K562 (cell line): ENCODE data around the gene SLC39A7. TPM values are rescaled to one million over a fixed set of nuclear protein-coding genes. Genes with fewer than 3 reads are reported as not detected.

ENCODE experiments used
- ATAC-seq: fragments of 200-7000 bp; cut with Tn5 transposase; 3 replicates; pipeline ENCODE4 v1.9.1; 2020; ENCODE audit warnings: moderate library complexity
- BruUV-seq: library from RNA; stranded (reverse); fragments of 400-500 nt; replicated peaks from 2 replicates; lab custom pipeline; 2021; lab: Mats Ljungman, UMichigan
- CTCF ChIA-PET: fragments of 300-600 bp; formaldehyde crosslinking; extraction: SDS; loops from one replicate; lab custom pipeline; 2021; ENCODE audit warnings: low intra/inter-chr PET ratio; lab: Yijun Ruan, JAX
- POLR2A ChIA-PET: fragments of 300-600, 350-650 bp; sonication (Branson Sonifier 250); formaldehyde crosslinking; extraction: SDS; loops from one replicate; lab custom pipeline; 2021; ENCODE audit warnings: antibody characterized with exemption, inconsistent platforms; lab: Yijun Ruan, JAX
- DNase-seq, 4 experiments: peaks; one replicate each; pipeline versions ENCODE4 v3.0.0 to v3.0.0-alpha.2; 2011 to 2018; ENCODE audit warnings: low spot score in 3 of 4, mixed read lengths in 3 of 4; ENCODE audit errors: extremely low read depth in 1 of 4
- FAIRE-seq: peaks from 2 replicates; lab custom pipeline; 2011; peaks lifted over from hg19 to GRCh38; lab: Jason Lieb, UNC
- H2AFZ ChIP-seq: 2 replicates; pipeline ENCODE4 v1.6.0; 2011; ENCODE audit warnings: low read depth, low read length, control low read depth, inconsistent platforms
- H3K27ac ChIP-seq: fragments of 200-600 bp; 3 replicates; pipeline ENCODE4 v1.8.0; 2011; ENCODE audit warnings: low read depth, mild to moderate bottlenecking, control low read depth, inconsistent platforms, low read length, moderate library complexity, mixed read lengths; ENCODE audit errors: extremely low read depth
- H3K27me3 ChIP-seq, 2 experiments: fragments of 300-600 bp in 1 of 2; 2 replicates in 1 of 2; 3 replicates in 1 of 2; pipeline versions ENCODE4 v1.6.0 to v1.8.0; 2011; ENCODE audit warnings: inconsistent platforms in 2 of 2, low read length in 2 of 2, mild to moderate bottlenecking in 1 of 2, mixed read lengths in 1 of 2, moderate library complexity in 1 of 2; ENCODE audit not compliant: control insufficient read depth in 2 of 2, insufficient read depth in 2 of 2
- H3K36me3 ChIP-seq: fragments of 300-600 bp; 3 replicates; pipeline ENCODE4 v1.8.0; 2011; ENCODE audit warnings: mild to moderate bottlenecking, low read length, inconsistent platforms; ENCODE audit not compliant: control insufficient read depth, insufficient read depth
- H3K4me1 ChIP-seq, 2 experiments: fragments of 200-600 bp in 1 of 2; replicated peaks in 1 of 2; 2 replicates in 1 of 2; 3 replicates in 1 of 2; pipeline versions ENCODE4 v1.5.1 to v1.8.0; 2011; ENCODE audit warnings: inconsistent platforms in 2 of 2, low read length in 2 of 2, mild to moderate bottlenecking in 1 of 2, mixed read lengths in 1 of 2, moderate library complexity in 1 of 2; ENCODE audit not compliant: control insufficient read depth in 2 of 2, insufficient read depth in 2 of 2
- H3K4me2 ChIP-seq: 2 replicates; pipeline ENCODE4 v1.6.1; 2011; ENCODE audit warnings: low read length, control low read depth, inconsistent platforms, mixed read lengths; ENCODE audit not compliant: insufficient read depth
- H3K4me3 ChIP-seq: fragments of 200-600 bp; sonication (generic), shearing (Covaris generic); 2 replicates; pipeline ENCODE4 v1.5.1; 2016; ENCODE audit warnings: control low read depth, inconsistent platforms
- H3K79me2 ChIP-seq: fragments of 200-600 bp; 3 replicates; pipeline ENCODE4 v1.8.0; 2011; ENCODE audit warnings: low read length, inconsistent platforms; ENCODE audit not compliant: control insufficient read depth, insufficient read depth
- H3K9ac ChIP-seq, 2 experiments: 2 replicates each; pipeline versions ENCODE4 v1.6.0 to v1.6.1; 2011; ENCODE audit warnings: low read depth in 2 of 2, low read length in 2 of 2, control low read depth in 1 of 2, inconsistent platforms in 1 of 2, mild to moderate bottlenecking in 1 of 2, mixed read lengths in 1 of 2; ENCODE audit not compliant: insufficient read depth in 1 of 2
- H3K9me1 ChIP-seq: one replicate; pipeline ENCODE4 v1.6.0; 2011; ENCODE audit warnings: inconsistent platforms, mild to moderate bottlenecking, low read length, moderate library complexity; ENCODE audit not compliant: control insufficient read depth, insufficient read depth
- H3K9me3 ChIP-seq: replicated peaks from 2 replicates; pipeline ENCODE4 v1.5.1; 2011; ENCODE audit warnings: low read depth, low read length, inconsistent platforms; ENCODE audit not compliant: control insufficient read depth, insufficient read depth
- H4K20me1 ChIP-seq: replicated peaks from 2 replicates; pipeline ENCODE4 v1.6.1; 2011; ENCODE audit warnings: low read length, inconsistent platforms, mixed read lengths; ENCODE audit not compliant: control insufficient read depth, insufficient read depth
- ATF1 ChIP-seq, 2 experiments: fragments of 450-650 bp in 1 of 2; IDR thresholded peaks; 2 replicates each; pipeline ENCODE4 v1.6.1; 2016; ENCODE audit warnings: missing compliant biosample characterization in 1 of 2, missing genetic modification characterization in 1 of 2
- DNMT1 ChIP-seq: fragments of 450-650 bp; IDR thresholded peaks from 2 replicates; pipeline ENCODE4 v1.6.1; 2016; ENCODE audit warnings: antibody characterized with exemption, mild to moderate bottlenecking
- HMGN3 ChIP-seq: IDR thresholded peaks from 2 replicates; pipeline ENCODE4 v1.6.1; 2011; ENCODE audit warnings: borderline replicate concordance, low read depth, mild to moderate bottlenecking, mixed read lengths, low read length; ENCODE audit not compliant: insufficient read length; ENCODE audit errors: extremely low read depth
- LARP7 ChIP-seq: fragments of 450-650 bp; IDR thresholded peaks from 2 replicates; pipeline ENCODE4 v1.6.1; 2016
- RFX7 ChIP-seq: fragments of 250-450 bp; sonication (Bioruptor Pico); IDR thresholded peaks from 2 replicates; pipeline ENCODE4 v1.5.1; 2021; ENCODE audit warnings: mild to moderate bottlenecking
- ZNF212 ChIP-seq: fragments of 450-650 bp; formaldehyde crosslinking; IDR thresholded peaks from 2 replicates; pipeline ENCODE4 v1.4.0; 2020; ENCODE audit warnings: mild to moderate bottlenecking
- ZNF644 ChIP-seq: fragments of 200-800 bp; sonication (Bioruptor generic); IDR thresholded peaks from 2 replicates; pipeline ENCODE4 v1.6.1; 2016; ENCODE audit warnings: low read depth, missing genetic modification characterization, missing compliant biosample characterization
- WGBS: fragments of 100-300 bp; shearing (Covaris generic); methylation state at CpG from one replicate; pipeline ENCODE4 v1.1.6; 2016; ENCODE audit warnings: low coverage, mixed read lengths; ENCODE audit not compliant: insufficient coverage; ENCODE audit errors: missing lambda C conversion rate; 5-methylcytosine and 5-hydroxymethylcytosine counted together
- in situ Hi-C: fragments of 300-500 bp; cut with MboI; formaldehyde crosslinking; loops from 4 replicates; pipeline ENCODE4 v1.15.0; 2018; ENCODE audit warnings: inconsistent platforms, mixed read lengths
- intact Hi-C: fragments of 100-400 bp; cut with micrococcal nuclease; formaldehyde crosslinking; loops from 2 replicates; pipeline ENCODE4 v1.14.2; 2022
- polyA plus RNA-seq, 8 experiments: library from polyadenylated mRNA; depleted of rRNA in 4 of 8; stranded (reverse) in 5 of 8; unstranded in 3 of 8; fragments of >200 nt; fragmentation: Nextera tagmentation in 2 of 8; fragmentation: Illumina TruSeq in 1 of 8; extraction: Ambion mirVana in 2 of 8; extraction: Trizol in 1 of 8; gene quantifications; 2 replicates each; pipeline versions ENCODE4 v1.2.1 to v1.2.3, GENCODE V29; 2011 to 2014; ENCODE audit warnings: inconsistent platforms in 1 of 8, missing spikeins in 1 of 8
- total RNA-seq, 7 experiments: library from RNA; depleted of rRNA in 6 of 7; stranded (reverse); fragments of >200 nt in 6 of 7; fragmentation: Illumina TruSeq in 2 of 7; extraction: Trizol in 2 of 7; gene quantifications; 2 replicates each; pipeline versions ENCODE4 v1.2.1 to v1.2.3, GENCODE V29; 2011 to 2021; ENCODE audit warnings: low replicate concordance in 1 of 7
- TF ChIP-seq, protein P1 (sequence below): fragments of 150-350 bp; IDR thresholded peaks from 2 replicates; pipeline ENCODE4 v1.6.1; 2014; ENCODE audit warnings: low read depth, mild to moderate bottlenecking, low read length, borderline replicate concordance
- TF ChIP-seq, protein P2 (sequence below): fragments of 250-450 bp; sonication (Bioruptor Pico); IDR thresholded peaks from 2 replicates; pipeline ENCODE4 v1.4.0; 2020; ENCODE audit warnings: mild to moderate bottlenecking
- TF ChIP-seq, protein P3 (sequence below): fragments of 250-450 bp; sonication (Bioruptor Pico); IDR thresholded peaks from 2 replicates; pipeline ENCODE4 v1.5.0; 2021; ENCODE audit warnings: mild to moderate bottlenecking, moderate library complexity
- TF ChIP-seq, protein P4 (sequence below): fragments of 250-450 bp; sonication (Bioruptor Pico); IDR thresholded peaks from 2 replicates; pipeline ENCODE4 v1.8.0; 2022; ENCODE audit warnings: moderate library complexity, mild to moderate bottlenecking, inconsistent platforms

The SLC39A7 gene
- total and polyA plus RNA-seq, 9 of the 15 experiments (the other 6 are each of a cell fraction or from before 2014, with no cell fraction given) = 21.7 to 169 (median 121) TPM

DNA sequence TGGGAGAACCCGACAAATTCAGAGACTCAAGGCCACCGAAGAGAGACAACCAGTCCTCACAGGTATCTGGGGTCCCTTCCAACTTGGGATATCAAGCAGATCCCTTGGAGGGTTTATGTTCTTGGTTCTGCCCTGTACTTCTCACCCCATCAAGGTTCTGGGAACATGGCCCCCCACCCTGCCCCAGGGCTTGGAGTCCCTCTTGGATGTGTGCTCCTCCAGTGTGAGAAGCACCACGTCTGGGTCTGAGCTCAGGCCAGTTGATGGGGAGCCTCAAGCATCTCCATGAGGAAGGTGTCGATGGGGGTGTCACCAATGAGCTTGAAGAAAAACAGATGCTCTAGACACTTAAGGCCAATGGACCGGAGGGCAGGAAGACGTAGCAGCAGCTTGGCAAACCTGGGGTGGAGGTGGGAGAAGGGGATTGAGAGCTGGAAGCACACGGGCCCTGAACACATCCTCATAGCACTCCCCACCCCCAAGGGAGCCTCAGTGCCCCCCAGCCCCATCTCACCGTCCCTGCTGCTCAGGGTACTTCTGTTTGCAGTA lies 6.2 kb upstream of the SLC39A7 start:
- H3K4me3 ChIP-seq = no peak overlapping the region
- no TSS peak for BruUV-seq
- peaks cover 6% of the 10 kb centered on the region; the same call in 1 of the 2 replicates for H4K20me1 ChIP-seq
- WGBS = 79% methylated on average over 8 of the region's 8 CpGs
- DNase-seq (no peak), ATAC-seq (no peak), FAIRE-seq (no peak)
- H3K27ac ChIP-seq = no peak overlapping the region
- in situ Hi-C loops = no loop called here
- peaks cover 11 to 14% of the 10 kb centered on the region in 2 experiments; a peak in 4 of 5 replicates for H3K27me3 ChIP-seq
- ChIA-PET POLR2A (interaction anchor here (0.5 to 1.6 kb wide), 3 partner anchors 9 to 43 kb away, joined by 3 to 4 read pairs (median 4); no protein-coding TSS in a partner anchor), CTCF (interaction anchor here (0.6 kb wide), 1 partner anchor 156 kb away, joined by 3 read pairs; no protein-coding TSS in a partner anchor)
- peak overlapping the region in 1 of 2 experiments; percentile 15; a peak in 1 of 4 replicates for H3K9ac ChIP-seq
- H3K4me1 ChIP-seq = peaks cover 16 to 30% of the 10 kb centered on the region in 2 experiments; a peak in 4 of 5 replicates
- H3K36me3 ChIP-seq = peaks cover 35% of the 10 kb centered on the region; the same call in 2 of the 3 replicates
- H3K9me1 ChIP-seq = peaks cover 7% of the 10 kb centered on the region
- no peaks in the 10 kb centered on the region for H3K9me3 ChIP-seq
- intact Hi-C loops = no loop called here
- peaks cover 16% of the 10 kb centered on the region for H3K79me2 ChIP-seq
- H2AFZ ChIP-seq = no peak overlapping the region
- no peak overlapping the region for H3K4me2 ChIP-seq
- no peak for TF ChIP-seq ATF1 (CRISPR knock-in tag; IDR thresholded peaks at IDR 0.05)
- no peak for TF ChIP-seq ATF1 (tag; IDR thresholded peaks at IDR 0.05)
- TF ChIP-seq HMGN3 = no peak
- TF ChIP-seq, protein P1, sequence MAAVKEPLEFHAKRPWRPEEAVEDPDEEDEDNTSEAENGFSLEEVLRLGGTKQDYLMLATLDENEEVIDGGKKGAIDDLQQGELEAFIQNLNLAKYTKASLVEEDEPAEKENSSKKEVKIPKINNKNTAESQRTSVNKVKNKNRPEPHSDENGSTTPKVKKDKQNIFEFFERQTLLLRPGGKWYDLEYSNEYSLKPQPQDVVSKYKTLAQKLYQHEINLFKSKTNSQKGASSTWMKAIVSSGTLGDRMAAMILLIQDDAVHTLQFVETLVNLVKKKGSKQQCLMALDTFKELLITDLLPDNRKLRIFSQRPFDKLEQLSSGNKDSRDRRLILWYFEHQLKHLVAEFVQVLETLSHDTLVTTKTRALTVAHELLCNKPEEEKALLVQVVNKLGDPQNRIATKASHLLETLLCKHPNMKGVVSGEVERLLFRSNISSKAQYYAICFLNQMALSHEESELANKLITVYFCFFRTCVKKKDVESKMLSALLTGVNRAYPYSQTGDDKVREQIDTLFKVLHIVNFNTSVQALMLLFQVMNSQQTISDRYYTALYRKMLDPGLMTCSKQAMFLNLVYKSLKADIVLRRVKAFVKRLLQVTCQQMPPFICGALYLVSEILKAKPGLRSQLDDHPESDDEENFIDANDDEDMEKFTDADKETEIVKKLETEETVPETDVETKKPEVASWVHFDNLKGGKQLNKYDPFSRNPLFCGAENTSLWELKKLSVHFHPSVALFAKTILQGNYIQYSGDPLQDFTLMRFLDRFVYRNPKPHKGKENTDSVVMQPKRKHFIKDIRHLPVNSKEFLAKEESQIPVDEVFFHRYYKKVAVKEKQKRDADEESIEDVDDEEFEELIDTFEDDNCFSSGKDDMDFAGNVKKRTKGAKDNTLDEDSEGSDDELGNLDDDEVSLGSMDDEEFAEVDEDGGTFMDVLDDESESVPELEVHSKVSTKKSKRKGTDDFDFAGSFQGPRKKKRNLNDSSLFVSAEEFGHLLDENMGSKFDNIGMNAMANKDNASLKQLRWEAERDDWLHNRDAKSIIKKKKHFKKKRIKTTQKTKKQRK = no peak
- TF ChIP-seq, protein P2, sequence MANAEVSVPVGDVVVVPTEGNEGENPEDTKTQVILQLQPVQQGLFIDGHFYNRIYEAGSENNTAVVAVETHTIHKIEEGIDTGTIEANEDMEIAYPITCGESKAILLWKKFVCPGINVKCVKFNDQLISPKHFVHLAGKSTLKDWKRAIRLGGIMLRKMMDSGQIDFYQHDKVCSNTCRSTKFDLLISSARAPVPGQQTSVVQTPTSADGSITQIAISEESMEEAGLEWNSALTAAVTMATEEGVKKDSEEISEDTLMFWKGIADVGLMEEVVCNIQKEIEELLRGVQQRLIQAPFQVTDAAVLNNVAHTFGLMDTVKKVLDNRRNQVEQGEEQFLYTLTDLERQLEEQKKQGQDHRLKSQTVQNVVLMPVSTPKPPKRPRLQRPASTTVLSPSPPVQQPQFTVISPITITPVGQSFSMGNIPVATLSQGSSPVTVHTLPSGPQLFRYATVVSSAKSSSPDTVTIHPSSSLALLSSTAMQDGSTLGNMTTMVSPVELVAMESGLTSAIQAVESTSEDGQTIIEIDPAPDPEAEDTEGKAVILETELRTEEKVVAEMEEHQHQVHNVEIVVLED (CRISPR knock-in tag) = no peak
- no peak for TF ChIP-seq LARP7
- TF ChIP-seq, protein P3, sequence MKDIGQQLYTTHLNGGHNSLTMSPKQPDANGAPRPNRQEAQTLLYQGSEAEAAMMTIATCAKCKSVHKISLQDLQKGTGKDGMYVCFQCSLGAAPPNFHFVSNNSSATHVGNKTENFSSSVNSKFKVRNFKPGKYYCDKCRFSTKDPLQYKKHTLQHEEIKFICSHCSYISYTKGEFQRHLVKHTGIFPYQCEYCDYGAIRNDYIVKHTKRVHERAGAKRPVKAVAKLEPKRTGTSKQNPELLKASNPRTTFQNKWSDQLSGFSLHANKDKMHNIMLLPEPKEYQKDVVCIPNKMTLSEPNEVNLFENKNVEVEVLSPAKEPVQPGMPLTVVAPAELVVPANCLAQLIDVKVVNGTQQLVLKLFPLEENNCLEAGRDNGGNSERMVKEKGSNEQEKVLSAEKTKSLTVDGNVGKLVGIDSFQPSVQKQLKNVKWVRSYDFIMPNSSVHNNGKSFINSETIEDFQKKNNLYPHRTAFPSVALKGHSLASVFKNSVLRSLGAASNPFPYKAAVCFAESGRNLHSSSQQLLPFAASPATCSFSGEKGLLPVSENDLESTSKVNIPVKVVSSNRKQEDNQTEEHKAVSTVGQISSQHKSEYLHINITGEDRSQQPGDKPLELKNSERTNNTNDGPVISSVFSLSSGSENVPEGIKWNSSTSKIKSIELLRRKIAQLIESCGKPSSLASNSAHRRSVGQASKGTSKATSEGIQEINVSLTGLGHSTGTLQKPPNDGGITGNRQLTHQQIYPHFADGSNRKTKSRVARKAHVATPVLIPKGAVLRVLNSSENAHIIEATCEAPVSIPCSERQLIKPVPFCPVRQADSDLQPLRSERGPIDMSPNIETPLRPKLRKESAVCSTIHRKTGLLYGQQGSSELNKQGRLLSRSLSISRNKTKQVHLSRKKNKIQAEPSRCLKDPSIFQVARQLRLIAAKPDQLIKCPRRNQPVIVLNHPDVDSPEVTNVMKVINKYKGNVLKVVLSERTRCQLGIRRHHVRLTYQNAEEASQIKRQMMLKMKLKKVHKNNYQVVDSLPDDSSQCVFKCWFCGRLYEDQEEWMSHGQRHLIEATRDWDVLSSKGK = no peak
- TF ChIP-seq RFX7 (CRISPR knock-in tag) = no peak
- TF ChIP-seq ZNF212 (CRISPR knock-in tag) = no peak
- TF ChIP-seq DNMT1 = no peak
- TF ChIP-seq, protein P4, sequence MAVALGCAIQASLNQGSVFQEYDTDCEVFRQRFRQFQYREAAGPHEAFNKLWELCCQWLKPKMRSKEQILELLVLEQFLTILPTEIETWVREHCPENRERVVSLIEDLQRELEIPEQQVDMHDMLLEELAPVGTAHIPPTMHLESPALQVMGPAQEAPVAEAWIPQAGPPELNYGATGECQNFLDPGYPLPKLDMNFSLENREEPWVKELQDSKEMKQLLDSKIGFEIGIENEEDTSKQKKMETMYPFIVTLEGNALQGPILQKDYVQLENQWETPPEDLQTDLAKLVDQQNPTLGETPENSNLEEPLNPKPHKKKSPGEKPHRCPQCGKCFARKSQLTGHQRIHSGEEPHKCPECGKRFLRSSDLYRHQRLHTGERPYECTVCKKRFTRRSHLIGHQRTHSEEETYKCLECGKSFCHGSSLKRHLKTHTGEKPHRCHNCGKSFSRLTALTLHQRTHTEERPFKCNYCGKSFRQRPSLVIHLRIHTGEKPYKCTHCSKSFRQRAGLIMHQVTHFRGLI (CRISPR knock-in tag) = no peak
- no peak for TF ChIP-seq ZNF644 (tag)
